GM19397 (cell line): ENCODE data around the gene UCN.
"Not testable (repeated sequence)": the region's sequence is repeated elsewhere in the genome, so short reads cannot be mapped to it uniquely, and the experiment has no call there.

ENCODE experiments used
- ATAC-seq: cut with Tn5 transposase; IDR thresholded peaks from one replicate; pipeline ENCODE4 v1.9.1; 2021; ENCODE audit warnings: mild to moderate bottlenecking, moderate library complexity; ENCODE audit not compliant: unreplicated experiment

Gene UCN

DNA sequence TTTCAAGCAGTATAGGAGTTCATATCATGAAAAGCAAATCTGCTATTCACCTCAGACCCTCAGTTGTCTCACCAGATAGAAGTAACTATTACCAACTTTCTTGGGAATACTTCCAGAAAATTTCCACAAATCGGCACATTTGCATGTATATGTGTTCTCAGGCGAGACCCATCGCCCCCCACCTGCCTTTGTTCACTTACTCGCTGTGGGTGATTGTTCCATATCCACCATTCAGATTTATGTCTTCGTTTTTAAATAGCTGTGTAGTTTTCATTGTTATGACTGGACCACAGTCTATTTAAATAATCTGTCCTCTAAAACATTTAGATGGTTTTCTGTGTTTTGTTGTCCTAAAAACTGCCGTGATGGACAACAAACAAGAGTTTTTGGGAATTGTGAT lies 22.8 kb downstream of the UCN start:
- ATAC-seq = no peak

DNA sequence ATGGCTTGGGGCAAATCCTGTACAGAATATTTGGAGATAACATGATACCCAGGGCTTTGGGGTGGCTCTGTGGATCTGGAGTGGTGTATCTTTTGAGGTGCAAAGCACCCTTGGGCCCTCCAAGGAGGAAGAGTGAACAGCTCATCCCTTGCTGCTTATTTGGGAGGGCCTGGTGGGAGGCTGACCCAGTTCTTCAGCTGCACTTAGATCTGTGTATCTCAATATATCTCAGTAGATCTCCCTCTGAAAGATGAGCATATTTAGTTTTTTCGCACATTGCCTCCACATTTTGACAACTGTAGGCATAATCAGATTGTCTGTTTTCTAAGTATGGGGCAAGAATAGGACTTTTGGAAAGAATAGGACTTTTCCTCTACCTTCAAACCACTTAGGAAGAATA lies 23.2 kb downstream of the UCN start:
- ATAC-seq = no peak

DNA sequence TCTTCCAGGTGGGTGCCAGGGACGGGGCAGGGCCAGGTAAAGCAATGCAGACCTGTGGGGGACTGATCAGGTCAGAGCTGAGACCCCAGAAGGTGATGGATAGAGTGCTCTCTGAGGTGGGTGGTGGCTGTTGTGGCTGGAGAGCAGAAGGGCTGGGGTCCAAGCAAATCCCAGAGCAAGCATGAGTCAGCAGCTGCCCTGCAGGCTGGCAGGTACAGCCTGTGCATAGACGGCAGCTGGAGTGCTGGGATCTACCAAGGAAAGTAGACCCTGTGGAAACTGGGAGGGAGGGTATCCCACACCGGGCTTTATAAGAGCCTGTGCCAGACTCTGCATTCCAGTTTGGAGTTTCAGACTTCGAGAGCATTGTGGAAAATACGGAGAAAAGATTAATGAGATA lies 25.4 kb downstream of the UCN start:
- ATAC-seq = no peak

DNA sequence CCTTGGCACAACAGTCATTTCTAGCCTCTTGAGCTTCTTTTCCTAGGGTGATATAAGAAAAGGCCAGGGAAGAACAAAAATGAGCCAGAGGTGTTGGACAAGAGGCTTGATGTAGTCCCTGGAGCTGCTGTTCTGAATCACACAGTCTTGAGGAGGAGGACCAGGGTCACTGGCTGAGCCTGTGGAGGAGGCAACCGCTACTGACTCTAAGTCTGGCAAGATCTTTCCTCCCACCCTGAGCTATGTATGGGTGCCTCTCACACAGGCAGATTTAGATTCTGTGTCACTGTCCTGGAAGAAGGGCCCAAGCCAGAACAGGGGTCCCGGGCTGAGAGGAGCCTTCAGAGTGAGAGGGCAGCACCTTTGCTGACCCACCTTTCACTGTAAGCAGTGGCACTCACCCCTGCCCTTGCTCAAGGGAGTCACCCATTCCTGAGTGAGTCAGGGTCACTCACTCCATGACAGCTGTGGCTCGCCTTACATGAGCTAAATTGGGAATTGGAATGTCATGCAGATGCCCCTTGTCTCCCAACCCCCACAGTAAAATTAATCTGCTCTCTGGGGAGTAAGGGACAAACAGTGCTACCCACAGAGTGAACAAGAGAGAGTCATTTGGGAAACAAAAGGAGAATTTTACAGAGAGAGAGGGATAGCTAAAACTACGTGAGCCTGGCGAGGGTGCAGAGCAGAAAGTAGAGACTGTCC lies 26.2 kb downstream of the UCN start, which contains the start of gene TRIM54:
TRIM54 (plus strand) TSS at position 575 of the 705 bp plus-strand sequence. CDS start 303 bp downstream, outside the sequence.
- no peak for ATAC-seq

DNA sequence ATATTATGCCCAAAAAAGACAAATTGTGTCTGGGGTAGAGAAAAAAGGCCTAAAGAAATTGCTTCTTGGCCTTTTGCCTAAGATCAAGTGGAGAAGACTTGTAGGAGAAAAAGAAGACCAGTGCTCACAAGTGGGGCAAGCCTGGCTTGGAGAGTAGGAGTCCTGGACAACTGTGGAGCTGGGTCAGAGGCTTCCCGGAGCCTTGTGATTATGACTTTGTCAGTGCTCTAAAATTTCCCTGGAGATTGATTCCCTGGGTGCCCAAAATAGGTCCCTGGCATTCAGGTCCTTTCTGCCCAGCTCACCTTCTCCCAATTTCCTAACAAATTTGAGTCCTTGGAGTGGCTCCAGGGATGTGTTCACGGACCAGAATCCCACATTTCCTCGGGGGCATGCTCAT lies 26.8 kb downstream of the UCN start:
- no peak for ATAC-seq

GRCh38 chr2:27280826-27281225 lies 27.4 kb downstream of the UCN start:
- no peak for ATAC-seq

- no peak for ATAC-seq
Measured at GRCh38 chr2:27278010-27278409, 30.2 kb downstream of the UCN start.

- no peak for ATAC-seq
Measured at GRCh38 chr2:27275211-27276150, 32.8 kb downstream of the UCN start, which contains the start of gene DNAJC5G. DNAJC5G (plus strand) TSS chr2:27275433; CDS start chr2:27276729, 1,296 bp downstream.

- ATAC-seq = not testable (repeated sequence)
Measured at GRCh38 chr2:27272537-27273522, 35.4 kb downstream of the UCN start.

DNA sequence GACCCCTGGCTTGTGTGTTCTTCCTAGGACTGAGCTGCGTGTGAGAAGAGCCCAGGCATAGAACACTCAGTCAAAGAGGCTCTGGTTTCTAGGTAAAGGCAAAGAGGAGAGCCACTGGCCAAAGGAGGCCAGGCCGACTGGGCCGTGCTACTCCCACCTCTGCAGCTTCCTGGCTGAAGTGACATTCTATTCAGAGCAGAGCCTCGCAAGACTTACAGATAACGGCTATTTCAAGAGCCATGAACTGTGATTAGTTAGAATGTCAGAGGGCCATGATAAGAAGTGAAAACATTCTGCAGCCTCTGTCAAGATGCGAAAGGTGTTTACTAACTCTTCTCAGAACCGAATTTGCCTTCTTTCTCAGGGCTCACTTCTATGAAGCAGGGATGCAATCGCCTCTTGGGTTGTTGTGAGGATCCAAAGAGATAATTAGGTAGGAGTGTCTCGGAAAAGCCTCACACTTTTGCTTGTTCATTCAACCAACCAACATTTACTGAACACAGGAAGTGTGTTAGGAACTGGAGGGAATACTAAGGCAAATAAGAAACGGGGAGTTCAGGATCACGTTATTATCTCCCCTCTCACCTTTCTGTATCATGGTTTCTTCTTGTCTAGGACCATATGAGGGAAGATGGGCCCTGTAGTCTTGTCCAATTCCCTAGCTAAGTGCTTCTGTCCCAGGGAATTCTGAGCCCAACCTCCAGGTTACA lies 36.5 kb downstream of the UCN start:
- ATAC-seq = no peak

DNA sequence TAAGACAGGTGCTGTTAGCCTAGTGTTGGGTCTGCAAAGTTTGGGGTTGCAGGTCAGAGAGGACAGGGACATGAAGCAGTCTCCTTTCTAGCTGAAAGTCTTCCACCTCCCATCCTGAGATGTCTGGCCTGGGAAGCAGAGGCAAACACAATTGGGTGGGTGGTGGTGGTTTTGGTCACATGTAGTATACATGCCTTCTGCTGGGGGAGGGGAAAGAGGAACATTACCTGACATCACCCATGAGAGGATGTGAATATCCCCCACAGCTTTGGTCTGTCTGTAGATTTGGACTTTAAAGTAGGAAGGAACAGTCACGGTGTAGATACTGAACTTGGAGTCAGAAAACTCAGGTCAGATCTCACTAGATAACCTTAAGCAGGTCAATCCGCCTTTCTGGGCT lies 37.6 kb downstream of the UCN start:
- ATAC-seq = no peak

DNA sequence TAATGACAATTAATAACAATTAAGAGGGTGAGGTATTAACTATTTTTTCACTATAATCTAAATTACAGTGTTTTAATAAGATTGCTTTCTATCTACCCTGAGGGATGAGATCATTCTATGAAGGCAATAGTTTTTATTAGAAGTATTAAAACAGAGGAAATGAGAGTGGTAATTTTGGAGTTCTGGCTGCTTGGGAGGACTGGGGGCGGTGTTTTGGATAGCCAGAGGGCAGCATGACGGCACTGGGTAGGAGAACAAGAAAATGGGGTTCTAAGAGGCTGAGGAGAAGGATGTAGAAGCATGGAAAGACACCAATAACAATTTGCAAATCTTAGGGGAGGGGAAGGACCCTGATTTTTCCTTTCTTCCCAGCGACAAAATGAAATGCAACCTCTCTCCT lies 38.1 kb downstream of the UCN start:
- ATAC-seq = no peak

- not testable (repeated sequence) for ATAC-seq
Measured at GRCh38 chr2:27268296-27268695, 39.9 kb downstream of the UCN start.

DNA sequence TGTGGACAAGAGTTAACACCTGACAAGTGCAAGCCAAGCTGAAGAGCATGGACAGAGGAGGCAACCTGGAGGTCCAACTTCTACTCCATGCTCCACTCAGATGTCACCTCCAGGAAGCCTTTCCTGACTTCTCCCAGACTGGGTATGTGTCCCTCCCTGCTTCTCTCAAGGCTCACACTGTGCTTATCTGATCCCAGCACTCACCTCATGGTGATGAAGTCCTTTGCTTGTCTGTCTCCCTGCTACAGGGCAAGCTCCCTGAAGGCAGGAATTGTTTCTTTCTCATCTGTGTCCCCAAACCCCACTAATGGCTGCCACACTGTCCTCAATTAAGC lies 42.7 kb downstream of the UCN start:
- ATAC-seq = no peak

GRCh38 chr2:27264753-27265535 lies 43.3 kb downstream of the UCN start:
- ATAC-seq = no peak

GRCh38 chr2:27264253-27264752 lies 43.9 kb downstream of the UCN start:
- ATAC-seq = no peak

DNA sequence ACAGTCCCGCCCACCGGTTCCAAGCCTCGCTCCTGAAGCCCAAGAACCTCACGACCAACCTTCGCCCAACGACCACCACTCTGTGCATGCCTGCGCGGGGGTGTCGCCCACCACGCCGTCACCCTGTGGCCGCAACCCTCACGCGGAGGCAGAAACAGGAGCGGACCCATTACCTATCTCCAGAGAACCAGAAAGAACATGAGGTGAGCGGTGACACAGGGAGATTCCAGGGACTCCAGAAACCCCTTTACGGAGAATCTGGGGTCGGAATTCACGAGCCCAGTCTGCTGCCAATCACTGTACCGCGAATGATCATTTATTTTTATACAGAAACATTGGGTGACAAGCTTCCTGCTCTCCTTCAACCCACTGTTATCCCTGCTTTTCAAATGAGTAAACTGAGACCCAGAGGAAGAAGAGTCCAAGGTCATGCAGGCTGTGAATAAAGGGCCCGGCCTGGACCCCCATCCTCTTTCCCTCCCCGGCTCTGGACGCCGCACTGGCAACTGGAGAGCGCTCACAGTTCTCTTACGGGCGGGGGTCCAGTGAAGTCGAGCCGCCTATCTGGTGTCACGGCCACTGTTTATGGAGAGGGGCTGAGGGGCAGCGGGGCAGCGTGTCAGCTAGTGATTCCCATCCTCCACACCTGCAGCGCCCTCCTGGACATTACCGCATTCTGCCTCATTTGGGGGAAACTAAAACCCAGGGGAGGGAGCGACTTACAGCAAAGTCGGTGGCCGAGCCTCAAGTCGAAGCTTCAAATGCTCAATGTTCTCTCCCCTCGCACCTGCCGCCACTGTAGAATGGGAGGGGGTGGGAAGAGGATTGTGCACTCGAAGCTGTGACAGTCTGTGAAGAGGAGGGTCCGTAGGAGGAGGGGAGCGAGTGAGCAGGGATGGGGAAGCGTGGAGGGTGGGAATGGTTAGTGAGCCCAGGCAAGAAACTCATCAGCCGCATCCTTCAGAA lies 44.7 kb downstream of the UCN start:
- no peak for ATAC-seq
